ENCODE results near the gene SORBS2.

- TF ChIP-seq CTCF (IDR thresholded peaks at IDR 0.05) (no peak), POLR2A (IDR thresholded peaks at IDR 0.05) (no peak), EP300 (IDR thresholded peaks at IDR 0.05) (no peak)
Observed at GRCh38 chr4:185589067-185589836, 222.7 kb downstream of the SORBS2 start.

Data from tibial nerve (tissue), 4 donors.